Naive thymus-derived CD4-positive, alpha-beta T cell (primary cell): ENCODE data around the gene TBCD. TPM values are rescaled to one million over a fixed set of nuclear protein-coding genes. Genes with fewer than 3 reads are reported as not detected.

Experiments used
- ATAC-seq: fragments of 150-1000 bp; cut with Tn5 transposase; 2 replicates; pipeline ENCODE4 v1.10.0; 2021; ENCODE audit warnings: mild to moderate bottlenecking, moderate library complexity
- CTCF ChIA-PET: fragments of 350-600 bp; sonication (Branson Sonifier 250); formaldehyde crosslinking; loops from one replicate; lab custom pipeline; 2021; ENCODE audit warnings: antibody characterized with exemption; lab: Charles Lee
- POLR2A ChIA-PET: fragments of 350-600 bp; sonication (Branson Sonifier 250); formaldehyde crosslinking; loops from one replicate; lab custom pipeline; 2021; ENCODE audit warnings: antibody characterized with exemption, inconsistent platforms; lab: Charles Lee
- DNase-seq, 9 donors: peaks; one replicate each; pipeline versions ENCODE4 v3.0.0 to v3.0.0-alpha.2; 2020 to 2022; ENCODE audit warnings: mixed read lengths in 1 of 9
- H3K27ac ChIP-seq: one replicate; pipeline ENCODE4 v1.7.0; 2013; ENCODE audit warnings: mild to moderate bottlenecking, low read depth, low read length, moderate library complexity
- H3K27me3 ChIP-seq, 2 donors: one replicate each; pipeline ENCODE4 v1.7.0; 2013; ENCODE audit warnings: low read length in 2 of 2, mild to moderate bottlenecking in 2 of 2, moderate library complexity in 2 of 2; ENCODE audit not compliant: control insufficient read depth in 2 of 2, insufficient read depth in 2 of 2
- H3K36me3 ChIP-seq, 3 experiments: 1 replicate in 2 of 3; 2 replicates in 1 of 3; pipeline ENCODE4 v1.7.0; 2013; ENCODE audit warnings: low read length in 3 of 3, mild to moderate bottlenecking in 3 of 3, moderate library complexity in 1 of 3; ENCODE audit not compliant: insufficient read depth in 3 of 3, control insufficient read depth in 2 of 3
- H3K4me1 ChIP-seq, 2 donors: one replicate each; pipeline ENCODE4 v1.7.0; 2013; ENCODE audit warnings: low read length in 2 of 2, mild to moderate bottlenecking in 2 of 2, moderate library complexity in 1 of 2; ENCODE audit not compliant: control insufficient read depth in 2 of 2, insufficient read depth in 2 of 2
- H3K4me3 ChIP-seq: 2 replicates; pipeline ENCODE4 v1.7.0; 2013; ENCODE audit warnings: mild to moderate bottlenecking, low read length
- H3K9me3 ChIP-seq, 3 experiments: 1 replicate in 2 of 3; 2 replicates in 1 of 3; pipeline ENCODE4 v1.7.0; 2013; ENCODE audit warnings: low read length in 3 of 3; ENCODE audit not compliant: control insufficient read depth in 2 of 3
- H3K27ac Mint-ChIP-seq, 9 donors: one replicate each; pipeline ENCODE4 v1.8.0; 2020 to 2022; ENCODE audit warnings: mixed read lengths in 9 of 9, mild to moderate bottlenecking in 8 of 9, moderate library complexity in 5 of 9, inconsistent platforms in 2 of 9
- H3K27me3 Mint-ChIP-seq, 5 donors: one replicate each; pipeline ENCODE4 v1.8.0; 2021 to 2022; ENCODE audit warnings: mixed read lengths in 5 of 5, mild to moderate bottlenecking in 1 of 5
- H3K36me3 Mint-ChIP-seq, 5 donors: one replicate each; pipeline ENCODE4 v1.8.0; 2020 to 2022; ENCODE audit warnings: mixed read lengths in 5 of 5, mild to moderate bottlenecking in 3 of 5, inconsistent platforms in 1 of 5
- H3K4me1 Mint-ChIP-seq, 7 donors: one replicate each; pipeline ENCODE4 v1.8.0; 2020 to 2022; ENCODE audit warnings: mixed read lengths in 7 of 7, mild to moderate bottlenecking in 3 of 7, inconsistent platforms in 1 of 7
- H3K4me3 Mint-ChIP-seq, 10 donors: one replicate each; pipeline ENCODE4 v1.8.0; 2020 to 2022; ENCODE audit warnings: mild to moderate bottlenecking in 10 of 10, mixed read lengths in 10 of 10, moderate library complexity in 6 of 10, inconsistent platforms in 2 of 10
- H3K9me3 Mint-ChIP-seq, 11 donors: one replicate each; pipeline ENCODE4 v1.8.0; 2020 to 2022; ENCODE audit warnings: mixed read lengths in 11 of 11, mild to moderate bottlenecking in 4 of 11, inconsistent platforms in 1 of 11, moderate library complexity in 1 of 11
- intact Hi-C, 2 donors: fragments of 100-400 bp; cut with micrococcal nuclease; formaldehyde crosslinking; loops; one replicate each; pipeline ENCODE4 v1.15.1; 2023
- polyA plus RNA-seq, 2 donors: library from polyadenylated mRNA; unstranded; fragments of 300-500 nt; fragmentation: Illumina TruSeq; gene quantifications; one replicate each; pipeline ENCODE4 v1.2.3, GENCODE V29; 2021
- total RNA-seq, 6 experiments: library from RNA in 5 of 6; stranded (reverse) in 5 of 6; gene quantifications; 1 replicate in 5 of 6; 2 replicates in 1 of 6; pipeline ENCODE4 v1.2.3 and lab custom pipeline; 2021 to 2026

TBCD gene
- total and polyA plus RNA-seq, 7 experiments from 2014 or later, result 61.5 to 255 (median 123) TPM

- Histone ChIP-seq H3K4me3 (no peak overlapping the region), H3K27ac (no peak overlapping the region), H3K27me3 (no peaks in the 10 kb centered on the region), H3K36me3 (peaks cover 0 to 60% (median 10%) of the 10 kb centered on the region in 3 experiments), H3K4me1 (no peaks in the 10 kb centered on the region), H3K9me3 (no peaks in the 10 kb centered on the region)
- H3K4me1 Mint-ChIP-seq, result peaks cover 0 to 7% (median 0%) of the 10 kb centered on the region in 7 donors
- no peak overlapping the region for H3K27ac Mint-ChIP-seq
- POLR2A ChIA-PET, result no interaction called here
- no peak for ATAC-seq
- no peak for DNase-seq
- H3K9me3 Mint-ChIP-seq, result no peaks in the 10 kb centered on the region
- no peaks in the 10 kb centered on the region for H3K27me3 Mint-ChIP-seq
- CTCF ChIA-PET, result no interaction called here
- H3K36me3 Mint-ChIP-seq, result peaks cover 11 to 46% (median 13%) of the 10 kb centered on the region in 5 donors
- intact Hi-C loops, result no loop called here
- H3K4me3 Mint-ChIP-seq, result no peak overlapping the region
Observed at GRCh38 chr17:82922646-82923045, 170.8 kb downstream of the TBCD start.

GRCh38 chr17:82923366-82924113 lies 171.7 kb downstream of the TBCD start:
- H3K9me3 ChIP-seq, result no peaks in the 10 kb centered on the region
- Mint-ChIP-seq H3K27ac (no peak overlapping the region), H3K27me3 (no peaks in the 10 kb centered on the region), H3K4me3 (no peak overlapping the region), H3K4me1 (peaks cover 0 to 4% (median 0%) of the 10 kb centered on the region in 7 donors), H3K9me3 (no peaks in the 10 kb centered on the region), H3K36me3 (peaks cover 12 to 46% (median 15%) of the 10 kb centered on the region in 5 donors)
- H3K36me3 ChIP-seq, result peaks cover under 1 to 69% (median 10%) of the 10 kb centered on the region in 3 experiments
- intact Hi-C loops, result no loop called here
- ChIA-PET POLR2A (no interaction called here), CTCF (no interaction called here)
- ATAC-seq (no peak), DNase-seq (no peak)
- H3K4me1 ChIP-seq, result no peaks in the 10 kb centered on the region
- no peaks in the 10 kb centered on the region for H3K27me3 ChIP-seq
- H3K27ac ChIP-seq, result no peak overlapping the region
- H3K4me3 ChIP-seq, result no peak overlapping the region

- Histone ChIP-seq H3K36me3 (peaks cover 3 to 76% (median 10%) of the 10 kb centered on the region in 3 experiments), H3K9me3 (no peaks in the 10 kb centered on the region), H3K4me1 (no peaks in the 10 kb centered on the region), H3K27ac (no peak overlapping the region), H3K27me3 (no peaks in the 10 kb centered on the region), H3K4me3 (no peak overlapping the region)
- no peak overlapping the region for H3K27ac Mint-ChIP-seq
- H3K4me1 Mint-ChIP-seq, result peaks cover 0 to 4% (median 0%) of the 10 kb centered on the region in 7 donors
- no peak overlapping the region for H3K4me3 Mint-ChIP-seq
- ChIA-PET CTCF (no interaction called here), POLR2A (no interaction called here)
- H3K27me3 Mint-ChIP-seq, result no peaks in the 10 kb centered on the region
- ATAC-seq, result no peak
- H3K36me3 Mint-ChIP-seq, result peaks cover 12 to 49% (median 18%) of the 10 kb centered on the region in 5 donors
- no peak for DNase-seq
- no peaks in the 10 kb centered on the region for H3K9me3 Mint-ChIP-seq
- intact Hi-C loops, result no loop called here
Observed at GRCh38 chr17:82924214-82924613, 172.3 kb downstream of the TBCD start.

GRCh38 chr17:82924812-82925211 lies 172.9 kb downstream of the TBCD start:
- H3K9me3 Mint-ChIP-seq, result no peaks in the 10 kb centered on the region
- DNase-seq (no peak), ATAC-seq (no peak)
- no peak overlapping the region for H3K4me3 ChIP-seq
- POLR2A ChIA-PET, result no interaction called here
- H3K4me1 Mint-ChIP-seq, result no peaks in the 10 kb centered on the region
- no peak overlapping the region for H3K27ac Mint-ChIP-seq
- intact Hi-C loops, result no loop called here
- H3K27ac ChIP-seq, result no peak overlapping the region
- H3K36me3 Mint-ChIP-seq, result peaks cover 6 to 48% (median 18%) of the 10 kb centered on the region in 5 donors
- CTCF ChIA-PET, result no interaction called here
- H3K4me1 ChIP-seq, result no peaks in the 10 kb centered on the region
- no peak overlapping the region for H3K4me3 Mint-ChIP-seq
- H3K27me3 Mint-ChIP-seq, result no peaks in the 10 kb centered on the region
- peaks cover 3 to 82% (median 10%) of the 10 kb centered on the region in 3 experiments for H3K36me3 ChIP-seq
- no peaks in the 10 kb centered on the region for H3K27me3 ChIP-seq
- H3K9me3 ChIP-seq, result no peaks in the 10 kb centered on the region

- Mint-ChIP-seq H3K27ac (no peak overlapping the region), H3K4me3 (no peak overlapping the region), H3K27me3 (no peaks in the 10 kb centered on the region), H3K9me3 (no peaks in the 10 kb centered on the region), H3K36me3 (peaks cover 3 to 45% (median 18%) of the 10 kb centered on the region in 5 donors), H3K4me1 (no peaks in the 10 kb centered on the region)
- no peak for DNase-seq
- H3K4me3 ChIP-seq, result no peak overlapping the region
- H3K27ac ChIP-seq, result no peak overlapping the region
- POLR2A ChIA-PET, result no interaction called here
- CTCF ChIA-PET, result no interaction called here
- H3K27me3 ChIP-seq, result no peaks in the 10 kb centered on the region
- no peak for ATAC-seq
- peaks cover 3 to 87% (median 10%) of the 10 kb centered on the region in 3 experiments for H3K36me3 ChIP-seq
- intact Hi-C loops, result no loop called here
- no peaks in the 10 kb centered on the region for H3K4me1 ChIP-seq
- H3K9me3 ChIP-seq, result no peaks in the 10 kb centered on the region
Observed at GRCh38 chr17:82925336-82925735, 173.5 kb downstream of the TBCD start.

- Mint-ChIP-seq H3K27ac (no peak overlapping the region), H3K27me3 (no peaks in the 10 kb centered on the region), H3K4me3 (no peak overlapping the region), H3K4me1 (no peaks in the 10 kb centered on the region), H3K36me3 (peaks cover 6 to 51% (median 20%) of the 10 kb centered on the region in 5 donors), H3K9me3 (no peaks in the 10 kb centered on the region)
- ChIA-PET CTCF (no interaction called here), POLR2A (no interaction called here)
- no peaks in the 10 kb centered on the region for H3K4me1 ChIP-seq
- peaks cover 3 to 89% (median 10%) of the 10 kb centered on the region in 3 experiments for H3K36me3 ChIP-seq
- H3K27me3 ChIP-seq, result no peaks in the 10 kb centered on the region
- H3K27ac ChIP-seq, result no peak overlapping the region
- no peak overlapping the region for H3K4me3 ChIP-seq
- no peaks in the 10 kb centered on the region for H3K9me3 ChIP-seq
- intact Hi-C loops, result no loop called here
- DNase-seq (no peak), ATAC-seq (no peak)
Observed at GRCh38 chr17:82926081-82926480, 174.2 kb downstream of the TBCD start.

GRCh38 chr17:82926716-82927115 lies 174.9 kb downstream of the TBCD start:
- H3K27ac ChIP-seq, result no peak overlapping the region

More at GRCh38 chr17:82926716-82927115, 174.9 kb downstream of the TBCD start:
- DNase-seq (no peak), ATAC-seq (no peak)
- H3K4me3 ChIP-seq, result no peak overlapping the region
- Mint-ChIP-seq H3K36me3 (peaks cover 8 to 52% (median 26%) of the 10 kb centered on the region in 5 donors), H3K4me1 (no peaks in the 10 kb centered on the region), H3K4me3 (no peak overlapping the region), H3K9me3 (no peaks in the 10 kb centered on the region), H3K27me3 (no peaks in the 10 kb centered on the region), H3K27ac (no peak overlapping the region)
- ChIA-PET POLR2A (no interaction called here), CTCF (no interaction called here)
- no peaks in the 10 kb centered on the region for H3K4me1 ChIP-seq
- H3K27me3 ChIP-seq, result no peaks in the 10 kb centered on the region
- intact Hi-C loops, result no loop called here
- H3K9me3 ChIP-seq, result no peaks in the 10 kb centered on the region
- peaks cover 3 to 89% (median 10%) of the 10 kb centered on the region in 3 experiments for H3K36me3 ChIP-seq
